Hepatocyte (in vitro differentiated cells): ENCODE results near the gene IP6K2.

Experiments
- CTCF ChIP-seq: fragments of 200-600 bp; sonication (generic); IDR thresholded peaks from 2 replicates; pipeline ENCODE4 v1.5.1; 2016; ENCODE audit warnings: antibody characterized with exemption, mild to moderate bottlenecking; ENCODE audit not compliant: poor library complexity
- EZH2phosphoT487 ChIP-seq: fragments of 200-600 bp; sonication (generic); IDR thresholded peaks from one replicate; pipeline ENCODE4 v1.6.1; 2018; ENCODE audit warnings: antibody characterized with exemption, mild to moderate bottlenecking, low read depth, moderate library complexity; ENCODE audit not compliant: unreplicated experiment, severe bottlenecking

GRCh38 chr3:48680811-48681540, 36.0 kb downstream of the IP6K2 start:
- no peak for TF ChIP-seq CTCF
- TF ChIP-seq EZH2phosphoT487 = no peak
